NCI-H2196 (cell line): ENCODE results near the gene LDLRAD4.

Source experiments
- DNase-seq: peaks from one replicate; lab custom pipeline; 2025; ENCODE audit not compliant: unreplicated experiment; lab: John Stamatoyannopoulos, UW

Gene LDLRAD4

GRCh38 chr18:13380691-13381070 lies 162.1 kb downstream of the LDLRAD4 start:
- no peak for DNase-seq

DNA sequence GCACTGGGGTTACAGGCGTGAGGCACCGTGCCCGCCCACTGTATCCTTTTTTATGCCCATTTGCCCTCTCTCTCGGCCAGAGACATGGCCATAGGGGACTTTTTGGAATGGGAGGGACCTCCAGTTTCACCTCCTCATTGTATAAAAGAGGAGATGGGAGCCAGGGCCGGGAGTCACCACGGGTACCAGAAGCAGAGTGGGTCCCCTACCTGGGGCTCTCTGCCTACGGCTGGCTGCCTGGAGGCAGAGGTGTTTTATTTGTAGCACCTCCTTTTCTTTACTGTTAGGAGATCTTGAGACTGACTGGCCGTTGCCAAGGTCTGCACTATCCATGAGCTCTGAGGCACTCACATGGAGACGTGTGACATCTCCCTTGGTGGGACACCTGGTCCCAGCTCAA lies 162.8 kb downstream of the LDLRAD4 start:
- no peak for DNase-seq

- peak; percentile 26 for DNase-seq
Measured at GRCh38 chr18:13381944-13382365, 163.4 kb downstream of the LDLRAD4 start.

DNA sequence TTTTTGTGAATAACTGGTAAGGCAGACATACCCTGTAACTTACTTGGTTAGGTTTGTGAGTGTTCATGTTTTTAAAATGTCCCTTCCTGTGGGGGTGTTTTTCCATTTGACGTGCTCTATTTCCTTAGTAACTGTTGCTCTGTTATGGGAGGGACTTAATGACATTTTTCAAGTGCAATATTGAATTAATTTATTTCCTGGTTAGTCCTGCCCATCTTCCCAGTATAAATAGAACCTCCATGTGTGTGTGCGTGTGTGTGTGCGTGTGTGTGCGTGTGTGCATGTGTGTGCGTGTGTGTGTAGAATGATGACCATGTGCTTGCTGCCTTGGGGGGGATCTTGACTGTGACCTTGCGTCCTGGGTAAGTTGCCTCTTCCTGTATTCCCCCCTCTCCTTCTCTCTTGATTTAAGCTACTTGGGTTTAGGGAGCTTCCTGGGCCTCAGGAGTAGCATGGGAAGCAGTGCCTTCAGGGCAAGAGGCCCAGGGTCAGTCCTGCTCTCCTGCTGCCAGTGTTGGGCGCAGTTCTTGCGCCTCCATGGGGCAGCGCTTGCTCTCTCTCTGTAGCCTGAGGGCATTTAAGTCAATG lies 163.9 kb downstream of the LDLRAD4 start:
- DNase-seq, result peak; percentile 63

DNA sequence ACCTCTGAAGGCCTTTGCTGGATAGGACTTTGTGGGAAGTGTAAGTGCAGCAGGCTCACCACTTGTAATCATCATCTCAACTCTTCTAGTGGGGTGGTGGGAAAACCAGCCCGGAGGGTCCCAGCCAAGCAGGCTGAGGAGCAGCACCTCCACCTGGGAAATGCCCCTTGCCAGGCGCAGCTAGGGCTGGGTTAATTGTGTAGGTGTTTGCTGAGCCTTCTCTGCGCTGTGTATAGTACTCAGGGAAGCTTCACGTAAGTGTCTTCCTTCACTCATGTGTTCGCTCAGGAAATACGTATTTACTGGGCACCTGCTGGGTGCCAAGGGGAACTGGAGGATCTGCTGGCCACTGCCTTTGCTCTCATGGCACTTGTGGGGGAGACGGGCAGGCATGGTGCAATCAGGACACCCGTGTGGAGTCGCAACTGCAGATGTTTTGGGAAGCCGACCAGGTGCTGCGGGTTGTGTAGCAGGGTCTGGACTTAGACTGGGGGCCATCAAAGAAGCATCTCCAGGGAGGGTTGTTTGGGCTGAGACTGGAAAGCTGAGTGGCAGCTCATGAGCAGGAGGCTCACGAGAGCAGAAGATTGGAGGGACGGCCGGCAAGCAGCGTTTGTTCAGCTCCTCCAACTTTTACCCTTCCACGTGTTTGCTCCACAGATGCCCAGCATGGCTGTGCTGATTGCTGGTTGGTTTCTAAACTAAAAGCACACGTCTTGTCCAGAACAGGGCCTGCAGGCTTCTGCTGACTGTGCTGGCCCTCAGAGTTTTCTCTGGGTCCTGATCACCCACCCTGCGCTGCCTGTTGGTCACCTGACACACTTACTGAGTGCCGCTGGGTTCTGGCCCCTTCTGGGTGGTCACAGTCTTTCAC lies 164.6 kb downstream of the LDLRAD4 start:
- DNase-seq, result no peak

DNA sequence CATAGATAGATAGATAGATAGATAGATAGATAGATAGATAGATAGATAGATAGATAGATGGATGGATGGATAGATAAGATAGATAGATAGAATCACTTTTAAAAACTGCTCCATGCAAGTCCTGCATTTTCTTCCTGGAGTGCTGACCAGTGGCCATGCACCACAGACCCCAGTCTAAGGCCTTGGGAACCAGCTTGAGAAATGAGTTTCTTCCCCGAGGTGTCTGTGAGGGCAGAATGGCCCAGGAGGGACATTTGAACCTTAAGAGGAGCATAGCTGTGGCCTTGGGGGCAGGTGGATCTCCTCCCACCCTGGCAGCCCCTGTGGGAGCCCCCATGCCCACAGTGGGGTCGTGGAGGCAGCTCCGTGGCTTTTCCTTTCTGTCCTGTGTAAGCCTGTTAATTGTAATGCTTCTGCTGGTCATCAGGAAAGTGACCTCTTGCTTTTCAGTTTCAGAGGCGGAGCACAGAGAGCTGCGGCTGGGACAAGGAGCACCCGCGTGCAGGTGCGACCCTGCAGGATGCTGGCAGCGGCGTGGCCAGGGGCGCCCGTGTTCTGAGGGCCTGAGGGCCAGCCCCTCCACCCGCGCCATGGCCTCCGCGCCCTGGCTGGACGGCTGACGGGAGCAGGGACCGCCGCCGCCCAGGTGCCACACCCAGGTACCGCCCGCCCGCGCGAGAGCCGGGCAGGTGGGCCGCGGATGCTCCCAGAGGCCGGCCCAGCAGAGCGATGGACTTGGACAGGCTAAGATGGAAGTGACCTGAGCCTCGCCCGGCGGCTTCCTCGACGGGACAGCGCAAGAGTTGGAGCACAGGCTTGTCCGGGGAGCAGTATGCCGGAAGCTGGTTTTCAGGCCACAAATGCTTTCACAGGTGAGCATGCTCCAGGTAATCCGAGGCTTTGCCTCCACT lies 168.6 kb downstream of the LDLRAD4 start:
- no peak for DNase-seq

DNA sequence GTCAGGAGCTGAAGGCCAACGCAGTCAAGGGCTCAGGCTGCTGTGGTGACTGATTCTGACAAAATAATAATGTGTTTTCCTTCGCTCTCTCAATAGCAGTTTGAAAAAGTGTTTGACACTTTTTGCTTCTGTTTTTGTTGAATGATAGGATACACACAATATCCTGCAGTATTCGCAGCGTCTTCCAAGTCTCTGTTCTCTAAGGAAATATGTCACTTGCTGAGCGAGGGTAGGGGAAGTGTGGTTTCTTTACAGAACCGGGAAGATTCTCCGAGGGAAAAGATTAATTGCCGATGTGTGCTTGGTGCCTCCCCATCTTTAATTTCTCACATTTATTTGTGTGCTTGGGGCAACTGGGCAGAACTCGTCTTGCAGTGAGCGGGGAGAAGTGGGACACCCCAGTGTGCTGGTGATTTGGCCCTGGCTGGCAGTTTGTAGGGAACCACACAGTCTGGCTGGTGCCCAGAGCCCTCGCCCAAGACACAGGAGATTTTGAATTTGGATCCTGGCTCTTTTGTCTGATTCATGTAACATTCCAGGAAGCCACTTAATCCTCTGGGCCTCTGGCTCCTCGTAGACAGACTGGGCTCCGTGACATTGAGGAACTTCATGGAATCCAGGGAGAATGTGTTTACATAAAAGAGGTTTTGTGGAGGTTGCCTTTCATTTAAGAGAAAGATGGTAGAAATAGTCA lies 169.4 kb downstream of the LDLRAD4 start:
- no peak for DNase-seq

DNA sequence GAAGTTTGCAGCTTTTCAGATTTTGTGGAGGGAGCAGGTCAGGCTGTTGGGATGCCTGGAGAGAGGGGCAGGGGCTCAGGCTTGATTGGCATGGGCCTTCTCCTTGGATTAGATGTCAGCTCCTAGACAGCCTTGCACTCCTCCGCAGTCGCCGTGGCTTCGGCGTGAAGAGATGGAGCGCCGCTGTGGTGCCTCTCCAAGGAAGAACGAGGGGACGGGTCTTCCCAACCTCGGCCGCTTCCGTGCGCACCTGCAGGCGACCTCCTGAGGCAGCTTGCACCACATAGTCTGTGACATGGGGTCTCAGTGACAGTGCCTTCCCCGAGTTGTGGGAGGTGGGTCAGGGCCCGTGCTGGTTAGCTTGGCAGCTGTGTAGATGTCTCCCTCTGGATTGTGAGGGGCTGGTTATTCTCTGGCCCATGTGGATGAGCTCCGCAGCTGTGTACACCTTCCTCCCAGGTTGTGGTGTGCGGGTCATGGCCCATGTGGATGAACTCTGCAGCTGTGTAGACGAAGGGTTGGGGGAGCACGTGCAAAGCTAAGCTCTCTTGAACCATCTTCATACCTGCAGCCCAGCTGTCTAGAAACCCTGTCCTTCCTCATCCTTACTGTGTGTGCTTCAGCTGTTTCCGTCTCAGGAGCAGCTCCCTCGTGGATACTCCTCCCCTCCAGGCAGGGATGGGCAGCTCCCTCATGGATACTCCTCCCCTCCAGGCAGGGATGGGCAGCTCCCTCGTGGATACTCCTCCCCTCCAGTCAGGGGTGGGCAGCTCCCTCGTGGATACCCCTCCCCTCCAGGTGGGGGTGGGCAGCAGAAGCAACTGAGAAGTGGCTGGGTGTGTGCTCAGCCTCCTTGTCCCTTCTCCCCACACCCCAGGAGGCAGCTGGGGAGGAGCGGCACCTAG lies 170.3 kb downstream of the LDLRAD4 start:
- DNase-seq, result no peak

- no peak for DNase-seq
Measured at GRCh38 chr18:13389491-13390131, 171.1 kb downstream of the LDLRAD4 start.

DNA sequence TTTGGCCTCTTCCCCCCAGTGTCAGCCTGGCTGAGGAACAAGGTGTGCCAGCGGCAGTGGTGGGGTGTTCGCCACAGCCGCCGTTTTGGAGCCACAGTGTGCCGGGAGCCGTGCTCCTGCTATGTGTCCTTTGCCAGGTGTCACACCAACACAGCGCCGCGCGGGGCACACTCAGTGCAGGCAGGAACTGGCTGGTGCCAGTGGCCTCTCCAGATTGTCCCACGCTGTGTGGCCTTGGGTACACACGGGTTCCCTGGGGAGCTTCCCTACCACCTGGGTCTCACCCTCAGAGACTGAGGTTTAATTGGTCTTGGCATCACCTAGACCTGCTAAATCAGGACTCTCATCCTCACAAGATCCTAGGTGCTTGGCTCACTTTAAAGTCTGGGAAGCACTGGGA lies 171.6 kb downstream of the LDLRAD4 start:
- no peak for DNase-seq

DNA sequence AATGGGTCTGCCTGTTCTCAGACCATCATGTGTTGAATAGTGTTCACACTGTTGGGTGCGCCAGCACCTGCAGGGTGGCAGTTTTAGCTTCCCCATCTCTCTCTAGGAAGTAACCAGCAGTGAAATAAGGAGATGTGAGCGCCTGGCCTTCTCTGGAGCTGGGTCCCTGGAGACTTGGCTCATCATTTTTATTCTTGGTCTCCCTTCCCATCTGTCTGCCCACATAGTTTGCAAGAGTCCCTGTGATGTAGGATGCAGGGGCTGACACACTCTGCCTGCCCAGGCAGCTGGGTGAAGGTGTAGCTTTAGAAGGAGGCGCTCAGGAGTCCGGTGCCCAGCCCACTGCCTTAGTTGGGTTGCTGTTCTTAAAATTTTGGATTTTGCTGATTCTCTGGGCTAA lies 172.2 kb downstream of the LDLRAD4 start:
- DNase-seq, result no peak

DNA sequence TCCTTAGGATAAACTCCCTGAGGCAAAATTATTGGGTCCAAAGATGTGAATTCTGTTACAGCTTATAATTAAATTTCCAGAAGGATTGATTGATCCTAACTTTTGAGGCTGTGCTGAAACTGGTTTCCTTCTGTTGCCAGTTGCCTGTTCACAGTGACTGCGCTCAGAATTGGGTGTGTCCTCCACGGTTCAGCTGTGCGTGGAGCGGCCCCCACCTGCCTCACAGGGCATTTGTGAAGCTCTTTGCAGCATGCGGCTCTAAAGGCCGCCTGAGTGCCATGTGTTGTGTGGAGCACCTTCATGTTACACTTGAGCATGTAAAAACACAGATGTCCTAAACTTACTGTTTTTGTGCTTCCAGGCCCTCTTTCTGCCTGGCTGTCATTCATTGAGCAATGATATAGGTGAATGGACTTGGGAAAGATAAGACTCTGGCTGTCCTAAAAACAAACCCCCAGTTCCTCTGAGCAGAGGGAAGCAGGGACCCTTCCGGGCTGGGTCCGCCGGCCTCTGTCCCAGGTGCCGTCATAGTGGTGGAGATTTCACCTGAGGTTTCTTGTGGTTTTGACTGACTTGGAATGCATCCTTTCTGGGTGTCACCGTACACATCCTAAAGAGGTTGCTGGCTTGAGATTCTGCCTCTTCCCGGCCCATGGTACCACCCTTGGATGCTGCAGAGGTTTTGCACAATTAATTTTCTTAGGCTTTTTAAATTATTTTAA lies 173.6 kb downstream of the LDLRAD4 start:
- DNase-seq, result no peak

DNA sequence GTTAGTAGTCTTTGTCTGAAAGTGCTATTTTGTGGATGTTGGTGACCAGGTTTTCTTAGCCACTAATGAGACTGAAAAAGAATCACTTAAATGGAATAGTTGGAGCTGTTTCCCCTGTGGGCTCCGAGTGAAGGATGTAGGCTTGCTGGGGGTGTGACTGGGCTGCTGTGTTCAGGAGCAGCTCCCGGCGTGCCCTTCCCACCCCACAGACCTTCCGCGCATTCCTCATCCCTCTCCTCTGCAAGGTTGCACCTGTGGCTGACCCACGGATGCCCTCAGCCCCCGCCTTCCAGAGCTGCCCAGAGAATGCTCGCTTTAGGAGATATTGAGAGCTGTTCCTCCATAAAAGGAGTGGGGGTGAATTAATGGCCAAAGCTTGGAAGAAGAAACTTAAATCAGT lies 174.3 kb downstream of the LDLRAD4 start:
- DNase-seq, result no peak

- no peak for DNase-seq
Measured at GRCh38 chr18:13393338-13393737, 174.8 kb downstream of the LDLRAD4 start.

GRCh38 chr18:13394801-13395200 lies 176.2 kb downstream of the LDLRAD4 start:
- DNase-seq, result no peak

DNA sequence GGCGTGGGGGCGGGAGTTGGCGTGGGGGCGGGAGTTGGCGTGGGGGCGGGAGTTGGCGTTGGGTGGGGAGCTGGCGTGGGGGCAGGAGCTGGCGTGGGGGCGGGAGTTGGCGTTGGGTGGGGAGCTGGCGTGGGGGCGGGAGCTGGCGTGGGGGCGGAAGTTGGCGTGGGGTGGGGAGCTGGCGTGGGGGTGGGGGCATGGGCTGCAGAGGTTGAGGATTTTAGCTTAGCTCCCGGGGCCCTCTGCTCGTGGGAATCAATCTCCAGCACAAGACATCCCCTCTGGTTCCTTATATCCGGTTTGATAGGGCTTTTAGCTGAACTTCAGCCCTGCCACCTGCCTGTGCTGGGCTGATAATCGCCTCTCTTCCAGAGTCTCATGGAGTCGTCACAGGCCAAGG lies 177.0 kb downstream of the LDLRAD4 start:
- no peak for DNase-seq

GRCh38 chr18:13397504-13398163 lies 179.1 kb downstream of the LDLRAD4 start:
- DNase-seq, result no peak

DNA sequence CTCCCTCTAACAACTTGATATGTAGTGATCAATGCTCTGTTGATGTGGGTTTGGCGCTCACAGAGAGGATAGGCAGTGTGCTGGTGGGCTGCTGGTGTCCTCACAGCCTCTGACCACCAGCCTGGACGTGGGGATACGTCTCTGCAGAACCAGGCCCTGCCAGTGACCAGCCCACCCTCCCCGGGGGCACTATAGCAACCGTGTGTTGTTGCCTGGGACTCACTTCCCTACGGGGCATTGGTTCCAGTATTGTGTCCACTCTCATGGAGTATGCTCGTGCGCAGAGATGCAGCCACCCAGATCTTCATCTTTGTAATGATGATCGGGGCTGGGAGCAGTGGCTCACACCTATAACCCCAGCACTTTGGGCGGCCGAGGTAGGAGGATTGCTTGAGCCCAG lies 180.1 kb downstream of the LDLRAD4 start:
- no peak for DNase-seq
